ENCODE measurements around the gene ATF7IP2. TPM values are rescaled to one million over a fixed set of nuclear protein-coding genes. Genes with fewer than 3 reads are reported as not detected.

The ATF7IP2 gene
- total and polyA plus RNA-seq, 9 of the 15 experiments (the other 6 are each of a cell fraction or from before 2014, with no cell fraction given) = 131 to 515 (median 196) TPM

DNA sequence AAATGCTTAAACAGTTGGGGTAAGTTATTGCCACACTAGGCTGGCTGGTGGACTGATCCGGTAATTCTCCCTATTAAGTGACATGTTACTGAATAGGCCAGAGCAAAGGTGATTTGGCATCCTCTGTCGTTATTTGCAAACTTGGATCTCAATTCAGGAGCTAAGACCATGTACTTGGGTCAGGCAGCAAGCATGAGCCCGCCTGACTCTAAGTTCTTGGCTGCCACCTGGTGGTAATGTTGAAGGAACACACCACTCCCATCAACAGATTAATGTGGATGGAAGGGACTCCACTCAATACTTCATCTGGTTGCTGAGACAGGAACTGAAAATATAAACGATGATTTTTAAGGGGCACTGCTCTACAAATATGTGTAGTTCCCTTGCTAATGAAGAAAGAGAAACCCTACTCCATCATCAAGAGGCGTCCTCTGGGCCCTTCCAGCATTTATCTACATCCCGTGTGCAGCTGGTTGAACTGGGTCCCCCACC is 123.7 kb downstream of the ATF7IP2 start (continued):
- TF ChIP-seq RB1 (IDR thresholded peaks at IDR 0.05; ENCODE audit: low read depth) = peak; percentile 29; the same call in 1 of the 2 replicates
- TF ChIP-seq CCAR2 (IDR thresholded peaks at IDR 0.05; ENCODE audit: low read depth, low read length) = no peak
- no peak for TF ChIP-seq KLF16 (IDR thresholded peaks at IDR 0.05)
- TF ChIP-seq DDX20 (tag; IDR thresholded peaks at IDR 0.05; ENCODE audit: low read depth) = no peak
- TF ChIP-seq CBX3 (IDR thresholded peaks at IDR 0.05; ENCODE audit: borderline replicate concordance in 1 of 2, low read length in 2 of 2) = no peak
- TF ChIP-seq ARID1B (IDR thresholded peaks at IDR 0.05) = no peak
- TF ChIP-seq, protein P1, sequence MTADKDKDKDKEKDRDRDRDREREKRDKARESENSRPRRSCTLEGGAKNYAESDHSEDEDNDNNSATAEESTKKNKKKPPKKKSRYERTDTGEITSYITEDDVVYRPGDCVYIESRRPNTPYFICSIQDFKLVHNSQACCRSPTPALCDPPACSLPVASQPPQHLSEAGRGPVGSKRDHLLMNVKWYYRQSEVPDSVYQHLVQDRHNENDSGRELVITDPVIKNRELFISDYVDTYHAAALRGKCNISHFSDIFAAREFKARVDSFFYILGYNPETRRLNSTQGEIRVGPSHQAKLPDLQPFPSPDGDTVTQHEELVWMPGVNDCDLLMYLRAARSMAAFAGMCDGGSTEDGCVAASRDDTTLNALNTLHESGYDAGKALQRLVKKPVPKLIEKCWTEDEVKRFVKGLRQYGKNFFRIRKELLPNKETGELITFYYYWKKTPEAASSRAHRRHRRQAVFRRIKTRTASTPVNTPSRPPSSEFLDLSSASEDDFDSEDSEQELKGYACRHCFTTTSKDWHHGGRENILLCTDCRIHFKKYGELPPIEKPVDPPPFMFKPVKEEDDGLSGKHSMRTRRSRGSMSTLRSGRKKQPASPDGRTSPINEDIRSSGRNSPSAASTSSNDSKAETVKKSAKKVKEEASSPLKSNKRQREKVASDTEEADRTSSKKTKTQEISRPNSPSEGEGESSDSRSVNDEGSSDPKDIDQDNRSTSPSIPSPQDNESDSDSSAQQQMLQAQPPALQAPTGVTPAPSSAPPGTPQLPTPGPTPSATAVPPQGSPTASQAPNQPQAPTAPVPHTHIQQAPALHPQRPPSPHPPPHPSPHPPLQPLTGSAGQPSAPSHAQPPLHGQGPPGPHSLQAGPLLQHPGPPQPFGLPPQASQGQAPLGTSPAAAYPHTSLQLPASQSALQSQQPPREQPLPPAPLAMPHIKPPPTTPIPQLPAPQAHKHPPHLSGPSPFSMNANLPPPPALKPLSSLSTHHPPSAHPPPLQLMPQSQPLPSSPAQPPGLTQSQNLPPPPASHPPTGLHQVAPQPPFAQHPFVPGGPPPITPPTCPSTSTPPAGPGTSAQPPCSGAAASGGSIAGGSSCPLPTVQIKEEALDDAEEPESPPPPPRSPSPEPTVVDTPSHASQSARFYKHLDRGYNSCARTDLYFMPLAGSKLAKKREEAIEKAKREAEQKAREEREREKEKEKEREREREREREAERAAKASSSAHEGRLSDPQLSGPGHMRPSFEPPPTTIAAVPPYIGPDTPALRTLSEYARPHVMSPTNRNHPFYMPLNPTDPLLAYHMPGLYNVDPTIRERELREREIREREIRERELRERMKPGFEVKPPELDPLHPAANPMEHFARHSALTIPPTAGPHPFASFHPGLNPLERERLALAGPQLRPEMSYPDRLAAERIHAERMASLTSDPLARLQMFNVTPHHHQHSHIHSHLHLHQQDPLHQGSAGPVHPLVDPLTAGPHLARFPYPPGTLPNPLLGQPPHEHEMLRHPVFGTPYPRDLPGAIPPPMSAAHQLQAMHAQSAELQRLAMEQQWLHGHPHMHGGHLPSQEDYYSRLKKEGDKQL (CRISPR knock-in tag; IDR thresholded peaks at IDR 0.05; ENCODE audit: borderline replicate concordance) = no peak
- TF ChIP-seq, protein P2, sequence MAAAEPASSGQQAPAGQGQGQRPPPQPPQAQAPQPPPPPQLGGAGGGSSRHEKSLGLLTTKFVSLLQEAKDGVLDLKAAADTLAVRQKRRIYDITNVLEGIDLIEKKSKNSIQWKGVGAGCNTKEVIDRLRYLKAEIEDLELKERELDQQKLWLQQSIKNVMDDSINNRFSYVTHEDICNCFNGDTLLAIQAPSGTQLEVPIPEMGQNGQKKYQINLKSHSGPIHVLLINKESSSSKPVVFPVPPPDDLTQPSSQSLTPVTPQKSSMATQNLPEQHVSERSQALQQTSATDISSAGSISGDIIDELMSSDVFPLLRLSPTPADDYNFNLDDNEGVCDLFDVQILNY (CRISPR knock-in tag; IDR thresholded peaks at IDR 0.05) = no peak
- peak; percentile 17; the same call in 1 of the 2 replicates for TF ChIP-seq TCF3 (CRISPR knock-in tag; IDR thresholded peaks at IDR 0.05)
- no peak for TF ChIP-seq U2AF1 (optimal IDR thresholded peaks at IDR 0.05; ENCODE audit: low read depth, low read length)
- TF ChIP-seq, protein P3, sequence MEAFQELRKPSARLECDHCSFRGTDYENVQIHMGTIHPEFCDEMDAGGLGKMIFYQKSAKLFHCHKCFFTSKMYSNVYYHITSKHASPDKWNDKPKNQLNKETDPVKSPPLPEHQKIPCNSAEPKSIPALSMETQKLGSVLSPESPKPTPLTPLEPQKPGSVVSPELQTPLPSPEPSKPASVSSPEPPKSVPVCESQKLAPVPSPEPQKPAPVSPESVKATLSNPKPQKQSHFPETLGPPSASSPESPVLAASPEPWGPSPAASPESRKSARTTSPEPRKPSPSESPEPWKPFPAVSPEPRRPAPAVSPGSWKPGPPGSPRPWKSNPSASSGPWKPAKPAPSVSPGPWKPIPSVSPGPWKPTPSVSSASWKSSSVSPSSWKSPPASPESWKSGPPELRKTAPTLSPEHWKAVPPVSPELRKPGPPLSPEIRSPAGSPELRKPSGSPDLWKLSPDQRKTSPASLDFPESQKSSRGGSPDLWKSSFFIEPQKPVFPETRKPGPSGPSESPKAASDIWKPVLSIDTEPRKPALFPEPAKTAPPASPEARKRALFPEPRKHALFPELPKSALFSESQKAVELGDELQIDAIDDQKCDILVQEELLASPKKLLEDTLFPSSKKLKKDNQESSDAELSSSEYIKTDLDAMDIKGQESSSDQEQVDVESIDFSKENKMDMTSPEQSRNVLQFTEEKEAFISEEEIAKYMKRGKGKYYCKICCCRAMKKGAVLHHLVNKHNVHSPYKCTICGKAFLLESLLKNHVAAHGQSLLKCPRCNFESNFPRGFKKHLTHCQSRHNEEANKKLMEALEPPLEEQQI (IDR thresholded peaks at IDR 0.05) = peak; percentile 59; the same call in 1 of the 2 replicates
- no peak for TF ChIP-seq HCFC1 (IDR thresholded peaks at IDR 0.05; ENCODE audit: low read depth, low read length)
- no peak for TF ChIP-seq ZKSCAN1 (IDR thresholded peaks at IDR 0.05; ENCODE audit: low read depth, low read length)
- TF ChIP-seq, protein P4, sequence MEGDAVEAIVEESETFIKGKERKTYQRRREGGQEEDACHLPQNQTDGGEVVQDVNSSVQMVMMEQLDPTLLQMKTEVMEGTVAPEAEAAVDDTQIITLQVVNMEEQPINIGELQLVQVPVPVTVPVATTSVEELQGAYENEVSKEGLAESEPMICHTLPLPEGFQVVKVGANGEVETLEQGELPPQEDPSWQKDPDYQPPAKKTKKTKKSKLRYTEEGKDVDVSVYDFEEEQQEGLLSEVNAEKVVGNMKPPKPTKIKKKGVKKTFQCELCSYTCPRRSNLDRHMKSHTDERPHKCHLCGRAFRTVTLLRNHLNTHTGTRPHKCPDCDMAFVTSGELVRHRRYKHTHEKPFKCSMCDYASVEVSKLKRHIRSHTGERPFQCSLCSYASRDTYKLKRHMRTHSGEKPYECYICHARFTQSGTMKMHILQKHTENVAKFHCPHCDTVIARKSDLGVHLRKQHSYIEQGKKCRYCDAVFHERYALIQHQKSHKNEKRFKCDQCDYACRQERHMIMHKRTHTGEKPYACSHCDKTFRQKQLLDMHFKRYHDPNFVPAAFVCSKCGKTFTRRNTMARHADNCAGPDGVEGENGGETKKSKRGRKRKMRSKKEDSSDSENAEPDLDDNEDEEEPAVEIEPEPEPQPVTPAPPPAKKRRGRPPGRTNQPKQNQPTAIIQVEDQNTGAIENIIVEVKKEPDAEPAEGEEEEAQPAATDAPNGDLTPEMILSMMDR (IDR thresholded peaks at IDR 0.05 in 2 of 3, conservative IDR thresholded peaks at IDR 0.05 in 1 of 3; ENCODE audit: insufficient read depth in 2 of 3, low read depth in 1 of 3, low read length in 3 of 3) = peak; percentile 86 to 95 (median 88)
